GM19240 (cell line): ENCODE measurements around the gene PSTPIP1.

ENCODE experiments used
- DNase-seq: peaks from one replicate; pipeline ENCODE4 v3.0.0; 2011; ENCODE audit warnings: low spot score; ENCODE audit not compliant: insufficient read length

PSTPIP1 gene

GRCh38 chr15:77042245-77042919 lies 47.5 kb downstream of the PSTPIP1 start:
- DNase-seq: no peak

DNA sequence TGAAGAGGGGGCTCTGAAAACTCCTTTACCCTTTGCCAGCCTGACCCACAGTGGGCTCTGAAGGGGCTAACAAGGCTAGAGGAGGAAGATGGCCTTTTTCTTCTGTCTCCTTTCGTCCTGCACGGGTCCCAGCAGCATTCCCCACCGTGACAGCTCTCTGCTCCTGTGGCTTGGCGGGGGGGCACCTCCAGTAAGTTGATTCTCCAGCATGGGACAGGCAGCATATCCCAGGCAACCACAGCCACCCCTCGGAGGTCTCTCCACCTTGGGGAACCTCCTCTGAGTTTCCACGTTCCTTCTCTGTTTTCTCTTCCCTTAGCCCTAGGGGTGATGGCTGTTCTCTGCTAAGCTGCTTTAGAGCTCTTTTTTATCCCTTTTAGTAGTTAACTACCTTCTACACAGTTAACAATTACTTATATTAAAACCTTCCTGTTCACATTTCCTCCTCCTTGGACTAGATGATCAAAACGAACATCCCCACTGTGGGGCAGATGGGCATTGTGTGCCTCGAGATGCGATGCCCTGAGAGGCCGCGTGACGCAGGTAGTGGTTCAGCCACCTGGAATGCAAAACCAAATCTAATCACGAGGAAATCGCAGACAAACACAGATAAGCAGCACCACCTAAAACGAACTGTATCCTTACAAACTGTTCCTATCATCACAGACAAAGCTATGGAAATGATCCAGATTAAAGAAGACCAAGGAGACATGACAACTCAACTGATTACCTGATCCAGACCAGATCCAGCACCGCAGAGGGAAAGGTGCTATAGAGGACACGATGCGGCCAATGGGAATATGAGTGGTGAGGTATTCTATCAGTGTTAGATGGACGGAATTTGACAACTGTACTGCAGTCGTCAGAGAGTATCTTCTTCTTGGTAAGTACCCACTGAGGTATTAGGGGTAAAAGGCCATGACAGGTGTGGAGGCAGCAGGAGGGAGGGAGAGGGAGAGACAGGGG lies 48.3 kb downstream of the PSTPIP1 start:
- DNase-seq: no peak

- DNase-seq: no peak
These were observed 49.5 kb downstream of the PSTPIP1 start for GRCh38 chr15:77044228-77045042.

GRCh38 chr15:77045985-77046384 lies 51.1 kb downstream of the PSTPIP1 start:
- DNase-seq: no peak

DNA sequence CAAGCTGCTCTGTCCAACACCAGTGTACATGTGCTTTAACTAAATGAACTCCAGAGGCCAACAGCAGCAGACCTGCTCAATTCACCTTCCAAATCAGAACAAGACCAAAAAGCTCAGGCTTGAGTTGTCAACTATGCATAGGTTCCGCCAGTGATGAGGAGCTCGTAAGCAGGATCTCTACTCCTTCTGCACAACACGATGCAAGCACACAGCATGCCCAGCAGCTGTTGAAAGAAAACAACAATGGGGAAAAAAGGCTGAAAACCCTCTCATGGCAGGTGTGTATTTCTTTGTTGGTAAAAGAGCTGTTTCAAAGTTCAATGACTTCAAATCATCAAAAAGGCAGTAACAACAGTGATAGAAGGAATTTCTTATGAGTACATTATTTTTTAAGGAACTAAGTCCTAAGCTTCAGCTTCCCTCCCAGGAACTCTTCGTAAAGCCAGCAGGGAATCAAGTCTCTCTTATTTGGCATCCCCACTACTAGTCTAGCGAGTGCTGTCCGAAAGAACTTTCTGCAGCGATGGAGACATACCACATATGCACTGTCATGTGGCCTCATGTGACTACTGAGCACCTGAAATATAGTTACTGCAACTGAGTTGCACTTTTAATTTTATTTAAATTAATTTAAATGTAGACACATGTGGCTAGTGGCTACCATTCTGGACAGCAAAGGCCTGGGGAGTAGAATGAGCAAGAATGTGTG lies 51.9 kb downstream of the PSTPIP1 start:
- no peak for DNase-seq

- DNase-seq: no peak
These were observed 53.4 kb downstream of the PSTPIP1 start for GRCh38 chr15:77048135-77048876.

DNA sequence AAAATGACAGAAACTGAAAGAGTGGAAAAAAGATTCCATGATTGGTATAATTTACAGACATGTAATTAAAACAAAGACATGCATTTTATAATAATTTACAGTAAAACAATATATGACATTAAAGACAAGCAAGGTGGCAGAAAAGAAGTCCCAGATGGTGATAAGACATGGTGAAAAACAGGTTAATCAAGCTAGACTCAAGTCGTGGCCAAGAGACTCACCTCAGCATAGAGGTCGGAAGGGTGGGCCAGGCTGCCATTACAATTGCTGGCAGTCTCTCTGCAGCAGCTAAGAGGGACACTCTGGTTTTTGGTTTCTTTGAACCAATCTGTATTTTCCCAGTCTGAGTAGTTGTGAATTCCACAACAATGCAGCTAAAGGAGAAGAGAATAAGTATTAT lies 57.6 kb downstream of the PSTPIP1 start:
- no peak for DNase-seq

GRCh38 chr15:77053709-77054108 lies 58.8 kb downstream of the PSTPIP1 start:
- DNase-seq: no peak

DNA sequence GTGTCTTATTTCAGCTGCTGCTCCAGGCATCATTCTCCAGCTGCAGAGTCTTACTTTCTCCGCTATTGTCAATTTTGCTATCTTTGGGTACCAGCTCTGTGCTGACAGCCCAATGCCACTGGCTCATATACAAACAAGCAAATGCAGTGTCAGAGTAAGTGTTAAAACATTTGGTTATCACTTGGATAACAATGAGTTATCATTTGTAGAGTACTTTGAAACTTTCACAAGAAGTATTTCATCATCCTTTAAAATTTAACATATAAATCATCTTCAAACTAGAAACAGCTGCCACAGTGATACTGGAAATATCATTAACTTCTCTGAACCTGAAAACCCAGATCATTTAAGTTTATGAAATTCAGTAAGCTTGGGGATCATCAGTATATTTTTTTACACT lies 62.1 kb downstream of the PSTPIP1 start:
- DNase-seq: no peak

DNA sequence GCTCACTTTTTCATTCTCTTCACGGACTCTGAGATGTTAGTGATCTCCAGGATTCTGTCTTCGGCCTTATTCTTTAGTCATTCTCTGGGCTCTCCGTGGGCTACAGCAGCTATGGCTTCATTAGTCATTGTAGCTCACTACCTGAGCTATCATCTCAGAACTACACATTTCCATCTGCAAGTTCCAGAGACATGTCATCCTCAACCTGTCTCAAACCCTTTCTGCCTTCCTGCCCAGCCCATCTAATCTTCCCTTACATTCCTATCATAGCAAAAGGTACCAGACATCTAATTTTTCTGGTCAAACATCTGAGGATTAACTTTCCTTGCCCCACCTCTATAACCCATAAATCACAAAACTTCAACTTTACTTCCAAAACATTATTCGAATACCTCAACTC lies 62.8 kb downstream of the PSTPIP1 start:
- DNase-seq: no peak

GRCh38 chr15:77058468-77058867 lies 63.5 kb downstream of the PSTPIP1 start:
- DNase-seq: no peak

- no peak for DNase-seq
These were observed 64.9 kb downstream of the PSTPIP1 start for GRCh38 chr15:77059786-77060361.

DNA sequence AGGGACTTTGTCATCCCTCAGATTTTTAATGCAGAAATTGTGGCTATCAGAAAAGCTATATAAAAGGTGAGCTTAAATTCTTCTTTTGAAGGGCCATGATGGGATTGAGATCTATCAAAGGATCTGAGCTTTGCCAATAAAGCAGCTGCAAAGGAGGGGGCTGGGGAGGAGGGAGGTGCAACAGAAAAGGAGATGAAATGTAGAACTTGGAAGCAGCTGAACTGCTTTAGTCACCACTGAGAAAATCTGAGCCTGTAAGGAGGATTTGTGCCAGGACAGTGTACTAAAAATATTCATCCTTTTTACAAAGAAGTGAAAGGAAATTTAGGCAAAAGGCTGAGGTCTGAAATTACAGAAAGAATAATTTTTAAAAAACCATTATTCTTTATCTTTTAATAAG lies 65.6 kb downstream of the PSTPIP1 start:
- DNase-seq: no peak

GRCh38 chr15:77063249-77063648 lies 68.3 kb downstream of the PSTPIP1 start:
- DNase-seq: no peak

- DNase-seq: no peak
These were observed 69.1 kb downstream of the PSTPIP1 start for GRCh38 chr15:77064063-77064462.

DNA sequence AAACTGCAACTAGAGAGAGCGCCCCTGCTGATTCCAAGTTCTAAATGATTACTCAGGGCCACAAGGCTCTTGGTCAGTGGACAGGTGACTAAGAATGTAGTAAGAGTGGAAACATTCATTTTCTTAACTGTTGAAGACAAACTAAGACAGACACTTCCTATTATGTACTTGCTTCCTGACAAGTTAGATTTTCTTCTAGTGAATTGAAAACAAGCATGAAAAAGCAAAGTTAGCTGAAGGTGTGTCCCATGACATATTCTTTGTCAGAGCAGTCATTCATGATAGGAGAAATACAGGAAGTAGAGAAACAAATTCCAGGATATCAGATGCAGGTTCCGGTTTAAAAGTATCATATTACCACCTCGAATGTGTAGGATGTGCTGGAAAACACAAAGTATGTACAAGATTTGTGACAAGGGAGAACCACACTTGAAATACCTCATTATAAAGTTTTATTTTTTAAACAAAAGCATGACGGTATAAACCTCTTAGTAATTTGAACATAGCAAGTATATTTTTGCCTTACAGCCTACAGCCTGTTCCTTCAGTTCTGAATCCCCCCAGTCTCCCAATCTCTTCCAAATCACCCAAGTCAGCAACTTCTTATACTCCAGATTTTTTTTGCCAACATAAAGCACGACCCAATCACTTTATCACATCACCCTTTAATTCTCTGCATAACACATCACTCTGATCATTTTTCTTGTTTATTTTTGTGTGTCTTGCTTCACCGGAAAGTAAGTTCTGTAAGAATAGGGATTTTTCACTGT lies 69.8 kb downstream of the PSTPIP1 start:
- no peak for DNase-seq

DNA sequence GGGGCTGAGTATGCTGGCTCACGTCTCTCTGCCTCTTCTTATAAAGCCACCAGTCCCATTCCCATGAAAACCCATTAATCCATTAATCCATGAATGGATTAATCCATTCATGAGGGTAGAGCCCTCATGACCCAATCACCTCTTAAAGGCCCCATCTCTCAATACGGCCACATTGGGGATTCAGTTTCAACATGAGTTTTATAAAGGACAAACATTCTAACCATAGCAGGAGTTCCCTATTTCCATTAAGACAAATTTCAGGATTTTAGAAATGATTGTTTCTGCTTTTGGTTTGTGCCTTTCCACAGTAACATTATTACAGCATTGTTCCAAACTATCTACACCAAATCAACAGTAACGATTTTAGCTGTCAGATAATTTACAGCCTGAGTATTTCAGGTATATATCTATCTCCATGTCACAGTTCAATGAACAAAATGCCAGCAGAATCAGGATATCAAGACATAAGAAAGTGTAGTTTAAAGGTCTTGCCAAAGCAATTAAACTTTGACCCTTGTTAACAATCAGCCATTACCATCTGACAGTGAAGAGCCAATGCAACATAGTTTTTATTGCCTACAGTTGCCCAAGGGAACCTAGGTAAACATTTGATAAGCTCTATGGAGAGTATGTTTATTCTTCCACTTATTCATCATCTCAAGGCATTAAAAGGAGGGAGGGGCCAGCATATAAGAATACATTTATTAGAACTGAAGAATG lies 72.2 kb downstream of the PSTPIP1 start:
- DNase-seq: no peak

GRCh38 chr15:77067691-77068367 lies 72.9 kb downstream of the PSTPIP1 start:
- no peak for DNase-seq
